ENCODE measurements around the gene ZNF396. TPM values are rescaled to one million over a fixed set of nuclear protein-coding genes. Genes with fewer than 3 reads are reported as not detected.
A peak's percentile ranks its signal among the peaks of the same experiment; 100 is the strongest.

Gene ZNF396
- total RNA-seq, 1 experiment from 2014 or later: 0.61 TPM

DNA sequence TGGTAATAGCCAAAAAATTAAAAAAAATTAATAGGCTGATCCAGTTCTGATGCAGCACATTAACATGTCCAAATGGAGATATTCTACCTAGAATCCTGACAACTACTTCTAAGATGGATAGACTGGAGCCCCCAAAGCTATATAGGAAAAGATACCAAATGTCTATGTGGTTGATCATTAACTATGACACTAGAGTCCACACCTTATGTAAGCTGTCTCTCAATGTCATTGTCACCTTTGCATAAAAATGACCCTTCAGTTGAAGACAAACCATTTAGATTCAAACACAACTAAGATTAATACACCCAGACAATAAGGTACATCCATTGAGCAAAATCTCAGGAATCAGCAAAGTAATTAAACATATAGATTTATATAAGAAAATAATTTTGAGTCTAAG lies 14.6 kb downstream of the ZNF396 start:
- Mint-ChIP-seq H3K4me3 (ENCODE audit: unreplicated experiment) (no peak overlapping the region), H3K4me1 (ENCODE audit: low read depth, unreplicated experiment) (no peaks in the 10 kb centered on the region), H3K36me3 (ENCODE audit: insufficient read depth, unreplicated experiment) (no peaks in the 10 kb centered on the region), H3K9me3 (ENCODE audit: unreplicated experiment) (peaks cover 9% of the 10 kb centered on the region), H3K27ac (ENCODE audit: unreplicated experiment) (no peak overlapping the region), H3K27me3 (ENCODE audit: insufficient read depth, unreplicated experiment) (peaks cover 6% of the 10 kb centered on the region)
- intact Hi-C loops (cut with micrococcal nuclease; ENCODE audit: unreplicated experiment): no loop called here
- POLR2A ChIA-PET: no interaction called here
- DNase-seq: no peak
- H3K36me3 ChIP-seq (ENCODE audit: control insufficient read depth, insufficient read depth, low read length): no peaks in the 10 kb centered on the region
- no peaks in the 10 kb centered on the region for H3K27me3 ChIP-seq (replicated peaks; ENCODE audit: control insufficient read depth, insufficient read depth, low read length)
- TF ChIP-seq, protein P1, sequence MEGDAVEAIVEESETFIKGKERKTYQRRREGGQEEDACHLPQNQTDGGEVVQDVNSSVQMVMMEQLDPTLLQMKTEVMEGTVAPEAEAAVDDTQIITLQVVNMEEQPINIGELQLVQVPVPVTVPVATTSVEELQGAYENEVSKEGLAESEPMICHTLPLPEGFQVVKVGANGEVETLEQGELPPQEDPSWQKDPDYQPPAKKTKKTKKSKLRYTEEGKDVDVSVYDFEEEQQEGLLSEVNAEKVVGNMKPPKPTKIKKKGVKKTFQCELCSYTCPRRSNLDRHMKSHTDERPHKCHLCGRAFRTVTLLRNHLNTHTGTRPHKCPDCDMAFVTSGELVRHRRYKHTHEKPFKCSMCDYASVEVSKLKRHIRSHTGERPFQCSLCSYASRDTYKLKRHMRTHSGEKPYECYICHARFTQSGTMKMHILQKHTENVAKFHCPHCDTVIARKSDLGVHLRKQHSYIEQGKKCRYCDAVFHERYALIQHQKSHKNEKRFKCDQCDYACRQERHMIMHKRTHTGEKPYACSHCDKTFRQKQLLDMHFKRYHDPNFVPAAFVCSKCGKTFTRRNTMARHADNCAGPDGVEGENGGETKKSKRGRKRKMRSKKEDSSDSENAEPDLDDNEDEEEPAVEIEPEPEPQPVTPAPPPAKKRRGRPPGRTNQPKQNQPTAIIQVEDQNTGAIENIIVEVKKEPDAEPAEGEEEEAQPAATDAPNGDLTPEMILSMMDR (IDR thresholded peaks at IDR 0.05; ENCODE audit: insufficient read depth in 1 of 2, low read depth in 1 of 2, low read length in 1 of 2, severe bottlenecking in 1 of 2, unreplicated experiment in 1 of 2): no peak
- BruUV-seq (replicated peaks): no TSS peak
- H3K4me3 ChIP-seq (ENCODE audit: low read depth, low read length): no peak overlapping the region
- CTCF ChIA-PET: no interaction called here
- no peaks in the 10 kb centered on the region for H3K9me3 ChIP-seq
- H3K4me1 ChIP-seq: no peaks in the 10 kb centered on the region

DNA sequence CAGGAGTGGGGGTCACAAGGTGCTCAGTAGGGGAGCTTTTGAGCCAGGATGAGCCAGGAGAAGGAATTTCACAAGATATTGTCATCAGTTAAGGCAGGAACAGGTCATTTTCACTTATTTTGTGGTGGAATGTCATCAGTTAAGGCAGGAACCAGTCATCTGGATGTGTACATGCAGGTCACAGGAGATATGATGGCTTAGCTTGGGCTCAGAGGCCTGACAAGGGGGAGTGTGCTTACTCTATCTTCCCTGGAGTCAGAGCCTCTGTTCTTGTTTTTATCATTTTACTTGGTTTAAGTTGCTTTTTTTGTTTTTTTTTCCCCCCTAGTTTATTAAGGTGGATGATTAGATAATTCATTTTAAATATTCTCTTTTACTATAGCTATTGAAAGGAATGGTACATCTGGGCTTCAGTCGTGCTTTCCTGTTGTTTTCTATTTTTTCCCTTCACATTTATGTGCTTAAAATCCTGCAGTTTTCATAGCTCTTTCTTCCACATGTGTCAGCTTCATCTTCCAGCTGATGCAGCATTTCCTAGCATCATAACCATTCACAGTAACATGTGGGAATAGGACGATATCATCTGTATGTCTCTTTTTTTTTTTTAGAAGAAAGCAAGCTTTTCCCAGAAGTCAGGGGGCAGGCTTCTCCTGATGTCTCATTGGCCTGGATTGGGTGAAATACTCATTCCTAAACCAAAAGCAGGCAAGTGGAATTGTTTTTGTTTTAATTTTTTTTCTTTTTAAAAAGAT lies 15.4 kb downstream of the ZNF396 start:
- no peaks in the 10 kb centered on the region for H3K36me3 ChIP-seq (ENCODE audit: control insufficient read depth, insufficient read depth, low read length)
- H3K4me1 Mint-ChIP-seq (ENCODE audit: low read depth, unreplicated experiment): no peaks in the 10 kb centered on the region
- CTCF ChIA-PET: no interaction called here
- H3K27me3 ChIP-seq (replicated peaks; ENCODE audit: control insufficient read depth, insufficient read depth, low read length): no peaks in the 10 kb centered on the region
- no peaks in the 10 kb centered on the region for H3K9me3 ChIP-seq
- H3K4me1 ChIP-seq: no peaks in the 10 kb centered on the region
- no peak overlapping the region for H3K4me3 ChIP-seq (ENCODE audit: low read depth, low read length)
- no peak overlapping the region for H3K27ac Mint-ChIP-seq (ENCODE audit: unreplicated experiment)
- H3K27me3 Mint-ChIP-seq (ENCODE audit: insufficient read depth, unreplicated experiment): peaks cover 6% of the 10 kb centered on the region
- TF ChIP-seq, protein P1 (IDR thresholded peaks at IDR 0.05; ENCODE audit: insufficient read depth in 1 of 2, low read depth in 1 of 2, low read length in 1 of 2, severe bottlenecking in 1 of 2, unreplicated experiment in 1 of 2): no peak
- BruUV-seq (replicated peaks): no TSS peak
- no peaks in the 10 kb centered on the region for H3K36me3 Mint-ChIP-seq (ENCODE audit: insufficient read depth, unreplicated experiment)
- no peak for DNase-seq
- no peak overlapping the region for H3K4me3 Mint-ChIP-seq (ENCODE audit: unreplicated experiment)
- peaks cover 9% of the 10 kb centered on the region for H3K9me3 Mint-ChIP-seq (ENCODE audit: unreplicated experiment)
- POLR2A ChIA-PET: no interaction called here
- intact Hi-C loops (cut with micrococcal nuclease; ENCODE audit: unreplicated experiment): no loop called here

DNA sequence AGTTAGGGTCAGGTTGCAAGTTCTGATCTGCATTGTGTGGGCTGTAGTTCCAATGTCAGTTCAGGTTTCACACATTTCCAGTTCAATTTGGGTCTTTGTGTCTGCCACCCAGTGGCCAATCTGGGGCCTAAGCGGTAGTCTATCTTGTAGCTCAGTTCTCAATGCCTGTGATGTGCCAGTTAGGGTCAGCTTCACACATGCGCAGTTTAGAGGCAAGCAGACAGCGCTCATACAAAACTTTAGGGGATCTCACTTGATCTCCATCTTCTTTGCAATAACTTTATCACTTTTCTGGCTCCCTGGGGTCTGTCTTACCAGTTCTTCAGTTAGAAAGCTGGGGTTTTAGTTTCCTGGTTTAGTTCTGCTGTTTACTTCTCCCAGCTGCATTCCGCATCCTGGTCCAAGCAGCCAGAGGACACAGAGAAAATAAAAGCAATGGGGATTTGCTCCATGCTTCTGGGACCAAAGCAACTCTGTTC lies 22.0 kb downstream of the ZNF396 start:
- Mint-ChIP-seq H3K27ac (ENCODE audit: unreplicated experiment) (no peak overlapping the region), H3K27me3 (ENCODE audit: insufficient read depth, unreplicated experiment) (peaks cover 1% of the 10 kb centered on the region), H3K9me3 (ENCODE audit: unreplicated experiment) (peaks cover 15% of the 10 kb centered on the region), H3K36me3 (ENCODE audit: insufficient read depth, unreplicated experiment) (no peaks in the 10 kb centered on the region), H3K4me1 (ENCODE audit: low read depth, unreplicated experiment) (no peaks in the 10 kb centered on the region), H3K4me3 (ENCODE audit: unreplicated experiment) (no peak overlapping the region)
- no peaks in the 10 kb centered on the region for H3K36me3 ChIP-seq (ENCODE audit: control insufficient read depth, insufficient read depth, low read length)
- H3K9me3 ChIP-seq: no peaks in the 10 kb centered on the region
- TF ChIP-seq, protein P1 (IDR thresholded peaks at IDR 0.05; ENCODE audit: insufficient read depth in 1 of 2, low read depth in 1 of 2, low read length in 1 of 2, severe bottlenecking in 1 of 2, unreplicated experiment in 1 of 2): peak; percentile 30 to 62
- no peaks in the 10 kb centered on the region for H3K4me1 ChIP-seq
- intact Hi-C loops (cut with micrococcal nuclease; ENCODE audit: unreplicated experiment): loop anchor here (1.0 kb wide), 1 partner anchor 124 kb away; no protein-coding TSS in a partner anchor
- ChIA-PET CTCF (interaction anchor here (0.6 to 1.0 kb wide), 3 partner anchors 31 to 211 kb away, joined by 3 to 5 read pairs (median 4); no protein-coding TSS in a partner anchor), POLR2A (no interaction called here)
- no TSS peak for BruUV-seq (replicated peaks)
- no peaks in the 10 kb centered on the region for H3K27me3 ChIP-seq (replicated peaks; ENCODE audit: control insufficient read depth, insufficient read depth, low read length)
- H3K4me3 ChIP-seq (ENCODE audit: low read depth, low read length): no peak overlapping the region
- DNase-seq: peak; percentile 32 to 35
